HUES48 (cell line): ENCODE measurements around the gene TBC1D22A.

Experiments used
- H3K27ac ChIP-seq: one replicate; pipeline ENCODE4 v1.7.0; 2013; ENCODE audit warnings: low read depth, low read length, inconsistent platforms
- H3K27me3 ChIP-seq: 2 replicates; pipeline ENCODE4 v1.6.1; 2013; ENCODE audit warnings: mild to moderate bottlenecking, low read length; ENCODE audit not compliant: control insufficient read depth, insufficient read depth
- H3K36me3 ChIP-seq: 2 replicates; pipeline ENCODE4 v1.6.1; 2013; ENCODE audit warnings: low read length; ENCODE audit not compliant: control insufficient read depth, insufficient read depth
- H3K4me1 ChIP-seq: 2 replicates; pipeline ENCODE4 v1.6.1; 2013; ENCODE audit warnings: mild to moderate bottlenecking, low read length; ENCODE audit not compliant: control insufficient read depth, insufficient read depth
- H3K4me3 ChIP-seq: 2 replicates; pipeline ENCODE4 v1.5.1; 2013; ENCODE audit warnings: mild to moderate bottlenecking, low read depth, low read length
- H3K9ac ChIP-seq: 2 replicates; pipeline ENCODE4 v1.6.1; 2013; ENCODE audit warnings: mild to moderate bottlenecking, low read depth, low read length, moderate library complexity
- H3K9me3 ChIP-seq: 2 replicates; pipeline ENCODE4 v1.6.1; 2013; ENCODE audit warnings: low read length; ENCODE audit not compliant: control insufficient read depth, insufficient read depth

Gene TBC1D22A

DNA sequence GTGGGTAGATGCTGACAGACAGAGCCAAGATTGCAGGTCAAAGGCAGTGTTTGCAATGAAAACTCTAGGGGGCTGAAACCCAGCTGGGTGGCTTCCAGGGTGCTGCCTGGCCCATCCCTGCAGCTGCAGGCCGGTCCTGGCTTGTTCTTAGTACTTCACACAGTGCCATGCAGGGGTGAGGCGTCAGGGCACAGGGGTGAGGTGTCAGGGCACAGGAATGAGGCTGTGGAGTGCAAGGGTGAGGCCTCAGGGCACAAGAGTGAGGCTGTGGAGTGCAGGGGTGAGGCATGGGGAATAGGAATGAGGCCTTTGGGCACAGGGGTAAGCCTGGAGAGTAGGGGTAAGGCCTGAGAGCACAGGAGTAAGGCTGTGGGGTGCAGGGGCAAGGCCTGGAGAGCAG is 337.6 kb downstream of the TBC1D22A start:
- Histone ChIP-seq H3K9ac (no peak overlapping the region), H3K27ac (no peak overlapping the region), H3K36me3 (no peaks in the 10 kb centered on the region), H3K4me1 (peaks cover 29% of the 10 kb centered on the region), H3K9me3 (no peaks in the 10 kb centered on the region), H3K27me3 (no peaks in the 10 kb centered on the region), H3K4me3 (no peak overlapping the region)

DNA sequence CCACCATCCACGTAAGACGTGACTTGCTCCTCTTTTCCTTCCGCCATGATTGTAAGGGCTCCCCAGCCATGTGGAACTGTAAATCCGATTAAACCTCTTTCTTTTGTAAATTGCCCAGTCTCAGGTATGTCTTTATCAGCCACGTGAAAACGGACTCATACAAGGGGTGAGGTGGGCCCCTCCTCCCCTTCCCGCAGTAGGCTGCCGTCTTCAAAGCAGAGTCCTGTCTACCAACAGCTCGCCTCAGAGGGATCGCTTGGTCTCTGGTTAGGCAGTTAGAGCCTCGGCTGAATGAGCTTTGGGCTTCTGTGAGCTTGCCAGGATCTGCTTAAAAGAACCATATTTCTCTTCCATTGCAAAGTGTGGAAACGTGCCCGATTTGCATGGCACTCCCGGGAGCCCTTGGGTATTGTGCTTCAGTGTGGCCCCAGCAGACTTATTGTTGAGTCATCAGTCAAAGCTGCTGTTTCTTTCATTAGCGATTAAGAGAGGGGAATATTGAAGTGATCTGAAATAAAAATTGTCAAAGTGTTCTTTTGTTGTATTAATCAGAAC is 338.3 kb downstream of the TBC1D22A start:
- H3K27ac ChIP-seq = no peak overlapping the region
- no peaks in the 10 kb centered on the region for H3K36me3 ChIP-seq
- peaks cover 29% of the 10 kb centered on the region for H3K4me1 ChIP-seq
- H3K9ac ChIP-seq = no peak overlapping the region
- no peak overlapping the region for H3K4me3 ChIP-seq
- H3K27me3 ChIP-seq = no peaks in the 10 kb centered on the region
- H3K9me3 ChIP-seq = no peaks in the 10 kb centered on the region

DNA sequence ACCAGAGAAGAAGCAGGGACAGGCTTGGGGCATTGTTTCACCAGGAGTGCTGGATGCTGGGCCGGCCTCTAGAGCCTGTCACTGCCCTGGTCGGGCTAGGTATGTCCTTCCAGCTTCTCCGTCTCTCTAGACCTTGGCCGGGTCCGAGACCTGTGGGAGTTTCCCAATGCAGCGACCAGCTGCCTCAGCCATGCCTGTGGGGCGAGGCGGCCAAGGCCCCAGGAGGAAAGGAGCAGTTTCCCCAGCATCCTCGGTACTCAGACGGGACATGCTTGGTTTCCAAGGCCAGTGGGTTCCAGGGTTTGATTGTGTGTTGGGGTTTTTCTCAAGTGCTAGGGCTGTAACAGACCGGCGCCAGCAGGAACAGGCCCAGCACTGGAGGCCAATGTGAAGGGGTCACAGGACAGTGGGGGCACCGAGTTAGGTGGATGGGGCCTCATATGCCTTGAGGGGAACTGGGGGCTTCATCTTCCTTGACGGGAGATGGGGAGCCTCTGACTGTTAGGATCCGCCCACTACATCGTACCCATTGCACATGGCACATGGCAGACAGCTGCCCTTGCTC is 339.0 kb downstream of the TBC1D22A start:
- H3K36me3 ChIP-seq = no peaks in the 10 kb centered on the region
- no peaks in the 10 kb centered on the region for H3K9me3 ChIP-seq
- no peak overlapping the region for H3K4me3 ChIP-seq
- peak overlapping the region; percentile 85 for H3K27ac ChIP-seq
- peaks cover 29% of the 10 kb centered on the region for H3K4me1 ChIP-seq
- H3K9ac ChIP-seq = no peak overlapping the region
- H3K27me3 ChIP-seq = no peaks in the 10 kb centered on the region

GRCh38 chr22:47102081-47102480 is 339.6 kb downstream of the TBC1D22A start:
- H3K27ac ChIP-seq = peak overlapping the region; percentile 85
- no peaks in the 10 kb centered on the region for H3K9me3 ChIP-seq
- no peak overlapping the region for H3K4me3 ChIP-seq
- peaks cover 29% of the 10 kb centered on the region for H3K4me1 ChIP-seq
- no peaks in the 10 kb centered on the region for H3K27me3 ChIP-seq
- no peaks in the 10 kb centered on the region for H3K36me3 ChIP-seq
- no peak overlapping the region for H3K9ac ChIP-seq

- Histone ChIP-seq H3K27me3 (no peaks in the 10 kb centered on the region), H3K9me3 (no peaks in the 10 kb centered on the region), H3K27ac (peak overlapping the region; percentile 85), H3K36me3 (no peaks in the 10 kb centered on the region), H3K4me3 (no peak overlapping the region), H3K4me1 (peaks cover 29% of the 10 kb centered on the region), H3K9ac (peak overlapping the region; percentile 46; the same call in 1 of the 2 replicates)
These were observed 340.2 kb downstream of the TBC1D22A start for GRCh38 chr22:47102648-47103047.

- peaks cover 29% of the 10 kb centered on the region for H3K4me1 ChIP-seq
These were observed 342.6 kb downstream of the TBC1D22A start for GRCh38 chr22:47105085-47105484.

GRCh38 chr22:47106806-47107205 is 344.4 kb downstream of the TBC1D22A start:
- H3K4me1 ChIP-seq = peaks cover 17% of the 10 kb centered on the region
- H3K9ac ChIP-seq = no peak overlapping the region
- no peak overlapping the region for H3K27ac ChIP-seq

More at GRCh38 chr22:47105085-47105484, 342.6 kb downstream of the TBC1D22A start:
- H3K36me3 ChIP-seq = no peaks in the 10 kb centered on the region
- no peaks in the 10 kb centered on the region for H3K9me3 ChIP-seq
- H3K4me3 ChIP-seq = no peak overlapping the region
- no peak overlapping the region for H3K27ac ChIP-seq
- H3K27me3 ChIP-seq = no peaks in the 10 kb centered on the region
- no peak overlapping the region for H3K9ac ChIP-seq

GRCh38 chr22:47107431-47107830 is 345.0 kb downstream of the TBC1D22A start:
- Histone ChIP-seq H3K4me1 (peaks cover 11% of the 10 kb centered on the region), H3K27me3 (no peaks in the 10 kb centered on the region), H3K9ac (no peak overlapping the region), H3K36me3 (no peaks in the 10 kb centered on the region), H3K27ac (no peak overlapping the region), H3K4me3 (no peak overlapping the region), H3K9me3 (no peaks in the 10 kb centered on the region)

More at GRCh38 chr22:47106806-47107205, 344.4 kb downstream of the TBC1D22A start:
- Histone ChIP-seq H3K4me3 (no peak overlapping the region), H3K36me3 (no peaks in the 10 kb centered on the region), H3K9me3 (no peaks in the 10 kb centered on the region), H3K27me3 (no peaks in the 10 kb centered on the region)

- H3K27me3 ChIP-seq = no peaks in the 10 kb centered on the region
- H3K4me3 ChIP-seq = no peak overlapping the region
- H3K36me3 ChIP-seq = no peaks in the 10 kb centered on the region
- no peaks in the 10 kb centered on the region for H3K9me3 ChIP-seq
- H3K9ac ChIP-seq = no peak overlapping the region
- no peak overlapping the region for H3K27ac ChIP-seq
- no peaks in the 10 kb centered on the region for H3K4me1 ChIP-seq
These were observed 348.5 kb downstream of the TBC1D22A start for GRCh38 chr22:47110817-47111443.

DNA sequence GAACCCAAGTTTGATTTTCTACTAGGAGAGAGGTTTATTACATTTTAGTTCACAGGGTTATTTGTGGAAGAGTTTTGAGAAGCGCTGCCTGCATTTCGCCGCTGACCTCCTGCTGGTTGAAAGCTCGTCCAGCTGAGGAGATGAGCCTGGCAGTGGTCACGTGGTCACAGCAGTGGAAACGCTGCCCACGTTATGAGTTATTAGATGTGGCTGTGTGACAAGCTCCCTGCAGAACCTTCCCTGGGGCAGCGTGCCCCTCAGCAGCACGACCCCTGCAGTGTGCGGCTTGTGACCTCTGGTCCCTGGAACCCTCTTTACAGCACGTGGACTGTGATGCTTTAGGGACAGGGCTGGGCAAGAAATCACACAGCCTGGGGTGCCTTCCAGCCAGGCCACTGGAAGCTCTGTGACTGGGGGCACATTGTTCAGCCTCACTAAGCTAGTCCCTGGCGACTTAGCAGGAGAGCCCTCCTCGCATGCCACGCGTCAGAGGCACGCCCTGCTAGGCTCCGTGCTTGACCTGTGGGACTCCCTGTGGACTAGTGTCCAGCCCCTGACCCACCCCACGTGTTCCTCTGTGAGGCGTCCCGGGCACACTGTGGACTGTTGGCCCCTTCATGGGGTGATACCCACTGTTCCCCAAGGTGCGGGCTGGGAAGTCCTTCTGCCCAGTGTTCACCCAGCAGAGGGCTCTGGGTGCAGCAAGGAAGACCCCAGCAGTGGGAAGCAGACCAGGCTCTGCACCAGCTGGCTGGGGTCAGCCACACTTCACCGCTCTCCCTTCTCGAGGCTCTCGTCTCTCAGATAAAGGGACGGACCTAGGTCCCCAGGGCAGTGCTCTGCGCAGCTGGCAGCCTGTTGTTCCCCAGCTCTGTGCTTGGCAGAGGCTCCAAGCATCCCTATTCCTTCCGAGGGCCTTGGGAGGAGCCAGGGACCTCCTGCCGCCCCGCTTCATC is 349.5 kb downstream of the TBC1D22A start:
- H3K4me3 ChIP-seq = no peak overlapping the region
- no peaks in the 10 kb centered on the region for H3K36me3 ChIP-seq
- H3K4me1 ChIP-seq = no peaks in the 10 kb centered on the region
- no peaks in the 10 kb centered on the region for H3K27me3 ChIP-seq
- no peak overlapping the region for H3K27ac ChIP-seq
- H3K9ac ChIP-seq = no peak overlapping the region
- H3K9me3 ChIP-seq = no peaks in the 10 kb centered on the region
